Mammary epithelial cell (primary cell): Measurements from ENCODE around the gene SPRR2F.

Experiments used
- CTCF ChIP-seq, 2 donors: IDR thresholded peaks in 1 of 2; conservative IDR thresholded peaks in 1 of 2; 2 replicates each; pipeline ENCODE4 v1.5.1; 2011 to 2012; ENCODE audit warnings: inconsistent platforms in 2 of 2, low read length in 2 of 2, mild to moderate bottlenecking in 2 of 2, control low read depth in 1 of 2, low read depth in 1 of 2; ENCODE audit not compliant: insufficient read depth in 1 of 2; ENCODE audit errors: extremely low read depth in 1 of 2
- EZH2 ChIP-seq: IDR thresholded peaks from 2 replicates; pipeline ENCODE4 v1.6.1; 2012; ENCODE audit warnings: low read length, inconsistent platforms, borderline replicate concordance

DNA sequence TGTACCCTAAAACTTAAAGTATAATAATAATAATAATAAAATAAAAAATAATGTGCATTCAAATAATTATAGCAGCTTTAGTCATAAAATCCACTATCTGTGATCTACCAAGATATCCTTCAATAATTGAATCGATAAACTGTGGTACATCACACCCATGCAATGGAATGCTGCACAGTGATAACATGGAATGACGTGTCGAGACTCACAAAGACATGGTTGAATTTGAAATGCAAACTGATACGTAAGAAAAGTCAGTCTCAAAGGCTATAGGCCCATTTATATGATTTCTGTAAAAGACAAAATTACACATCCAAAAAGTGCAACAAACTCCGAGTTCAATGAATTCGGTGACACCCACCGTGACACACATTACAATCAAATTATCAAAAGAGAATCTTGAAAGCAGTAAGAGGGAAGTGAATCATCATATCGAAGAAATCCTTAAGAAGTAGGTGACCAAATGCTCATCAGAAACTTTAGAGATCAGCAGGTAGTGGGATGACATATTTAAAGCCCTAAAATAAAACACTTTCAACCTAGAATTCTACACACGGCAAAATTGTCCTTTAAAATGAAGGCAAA lies 13.8 kb downstream of the SPRR2F start:
- no peak for TF ChIP-seq CTCF (conservative IDR thresholded peaks at IDR 0.05 in 1 of 2, IDR thresholded peaks at IDR 0.05 in 1 of 2; ENCODE audit: extremely low read depth in 1 of 2, insufficient read depth in 1 of 2, low read depth in 1 of 2, low read length in 2 of 2)
- TF ChIP-seq EZH2 = no peak
